ENCODE results near the gene PYY. TPM values are rescaled to one million over a fixed set of nuclear protein-coding genes. Genes with fewer than 3 reads are reported as not detected.

PYY gene
- total and polyA plus RNA-seq, 4 donors: 0.05 to 0.25 TPM; not detected in 2

- 48 to 60% methylated on average over 13 of the region's 13 CpGs for WGBS, 2 donors
- Histone ChIP-seq H3K27me3 (ENCODE audit: control insufficient read depth in 3 of 3, insufficient read depth in 3 of 3, low read length in 2 of 3) (peaks cover 0 to 24% (median 12%) of the 10 kb centered on the region in 3 donors), H3K9ac (ENCODE audit: insufficient read depth in 1 of 2, low read length in 2 of 2) (no peak overlapping the region), H3K36me3 (ENCODE audit: control insufficient read depth in 4 of 4, insufficient read depth in 4 of 4, low read length in 4 of 4) (no peaks in the 10 kb centered on the region), H3K27ac (ENCODE audit: low read depth in 1 of 2, low read length in 1 of 2) (no peak overlapping the region), H3K9me3 (ENCODE audit: control insufficient read depth in 4 of 4, insufficient read depth in 3 of 4, low read length in 3 of 4) (no peaks in the 10 kb centered on the region), H3K4me3 (no peak overlapping the region), H3K4me1 (ENCODE audit: control insufficient read depth in 5 of 5, insufficient read depth in 5 of 5, low read length in 5 of 5) (peaks cover 0 to 9% (median 1%) of the 10 kb centered on the region in 5 donors)
- TF ChIP-seq, protein P1, sequence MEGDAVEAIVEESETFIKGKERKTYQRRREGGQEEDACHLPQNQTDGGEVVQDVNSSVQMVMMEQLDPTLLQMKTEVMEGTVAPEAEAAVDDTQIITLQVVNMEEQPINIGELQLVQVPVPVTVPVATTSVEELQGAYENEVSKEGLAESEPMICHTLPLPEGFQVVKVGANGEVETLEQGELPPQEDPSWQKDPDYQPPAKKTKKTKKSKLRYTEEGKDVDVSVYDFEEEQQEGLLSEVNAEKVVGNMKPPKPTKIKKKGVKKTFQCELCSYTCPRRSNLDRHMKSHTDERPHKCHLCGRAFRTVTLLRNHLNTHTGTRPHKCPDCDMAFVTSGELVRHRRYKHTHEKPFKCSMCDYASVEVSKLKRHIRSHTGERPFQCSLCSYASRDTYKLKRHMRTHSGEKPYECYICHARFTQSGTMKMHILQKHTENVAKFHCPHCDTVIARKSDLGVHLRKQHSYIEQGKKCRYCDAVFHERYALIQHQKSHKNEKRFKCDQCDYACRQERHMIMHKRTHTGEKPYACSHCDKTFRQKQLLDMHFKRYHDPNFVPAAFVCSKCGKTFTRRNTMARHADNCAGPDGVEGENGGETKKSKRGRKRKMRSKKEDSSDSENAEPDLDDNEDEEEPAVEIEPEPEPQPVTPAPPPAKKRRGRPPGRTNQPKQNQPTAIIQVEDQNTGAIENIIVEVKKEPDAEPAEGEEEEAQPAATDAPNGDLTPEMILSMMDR (IDR thresholded peaks at IDR 0.05; ENCODE audit: control extremely low read depth, extremely low read depth): no peak
- ATAC-seq (ENCODE audit: insufficient read depth, low FRiP score): no peak
- no peak for DNase-seq
Measured at GRCh38 chr17:43918026-43918389, 35.7 kb downstream of the PYY start.

GRCh38 chr17:43917348-43918025, 36.3 kb downstream of the PYY start:
- no peak for ATAC-seq (ENCODE audit: insufficient read depth, low FRiP score)
- H3K27me3 ChIP-seq (ENCODE audit: control insufficient read depth in 3 of 3, insufficient read depth in 3 of 3, low read length in 2 of 3): peaks cover 0 to 28% (median 15%) of the 10 kb centered on the region in 3 donors
- TF ChIP-seq, protein P1 (IDR thresholded peaks at IDR 0.05; ENCODE audit: control extremely low read depth, extremely low read depth): peak; percentile 28
- no peak overlapping the region for H3K4me3 ChIP-seq
- DNase-seq: peak; percentile 30 to 40 (median 36)
- 8 to 10% methylated on average over 43 of the region's 43 CpGs for WGBS, 2 donors
- H3K9ac ChIP-seq (ENCODE audit: insufficient read depth in 1 of 2, low read length in 2 of 2): no peak overlapping the region
- peaks cover 0 to 9% (median 6%) of the 10 kb centered on the region in 5 donors for H3K4me1 ChIP-seq (ENCODE audit: control insufficient read depth in 5 of 5, insufficient read depth in 5 of 5, low read length in 5 of 5)
- H3K9me3 ChIP-seq (ENCODE audit: control insufficient read depth in 4 of 4, insufficient read depth in 3 of 4, low read length in 3 of 4): no peaks in the 10 kb centered on the region
- H3K36me3 ChIP-seq (ENCODE audit: control insufficient read depth in 4 of 4, insufficient read depth in 4 of 4, low read length in 4 of 4): no peaks in the 10 kb centered on the region
- H3K27ac ChIP-seq (ENCODE audit: low read depth in 1 of 2, low read length in 1 of 2): no peak overlapping the region

DNA sequence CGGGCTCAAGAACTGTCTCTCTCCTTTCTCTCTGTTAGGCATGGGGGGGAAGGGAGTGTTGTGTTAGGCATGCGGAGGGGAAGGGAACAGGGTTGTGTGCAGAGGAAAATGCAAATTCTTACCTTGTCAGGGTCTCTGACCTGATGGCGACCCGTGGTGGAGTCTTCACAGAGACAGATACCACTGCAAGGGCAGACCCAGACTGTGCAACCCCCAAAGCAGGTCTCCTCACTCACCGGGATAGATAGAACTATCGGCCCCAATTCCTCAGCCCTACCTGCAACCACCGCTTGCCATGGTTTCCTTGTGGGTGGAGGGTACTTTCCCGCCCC, 36.8 kb downstream of the PYY start:
- no peak overlapping the region for H3K4me3 ChIP-seq
- H3K4me1 ChIP-seq (ENCODE audit: control insufficient read depth in 5 of 5, insufficient read depth in 5 of 5, low read length in 5 of 5): peaks cover 0 to 9% (median 6%) of the 10 kb centered on the region in 5 donors
- no peaks in the 10 kb centered on the region for H3K36me3 ChIP-seq (ENCODE audit: control insufficient read depth in 4 of 4, insufficient read depth in 4 of 4, low read length in 4 of 4)
- ATAC-seq (ENCODE audit: insufficient read depth, low FRiP score) (no peak), DNase-seq (no peak)
- H3K27me3 ChIP-seq (ENCODE audit: control insufficient read depth in 3 of 3, insufficient read depth in 3 of 3, low read length in 2 of 3): peaks cover 0 to 29% (median 15%) of the 10 kb centered on the region in 3 donors
- no peak overlapping the region for H3K9ac ChIP-seq (ENCODE audit: insufficient read depth in 1 of 2, low read length in 2 of 2)
- H3K27ac ChIP-seq (ENCODE audit: low read depth in 1 of 2, low read length in 1 of 2): no peak overlapping the region
- H3K9me3 ChIP-seq (ENCODE audit: control insufficient read depth in 4 of 4, insufficient read depth in 3 of 4, low read length in 3 of 4): no peaks in the 10 kb centered on the region
- WGBS, 2 donors: 61% methylated on average over 8 of the region's 8 CpGs
- TF ChIP-seq, protein P1 (IDR thresholded peaks at IDR 0.05; ENCODE audit: control extremely low read depth, extremely low read depth): no peak

DNA sequence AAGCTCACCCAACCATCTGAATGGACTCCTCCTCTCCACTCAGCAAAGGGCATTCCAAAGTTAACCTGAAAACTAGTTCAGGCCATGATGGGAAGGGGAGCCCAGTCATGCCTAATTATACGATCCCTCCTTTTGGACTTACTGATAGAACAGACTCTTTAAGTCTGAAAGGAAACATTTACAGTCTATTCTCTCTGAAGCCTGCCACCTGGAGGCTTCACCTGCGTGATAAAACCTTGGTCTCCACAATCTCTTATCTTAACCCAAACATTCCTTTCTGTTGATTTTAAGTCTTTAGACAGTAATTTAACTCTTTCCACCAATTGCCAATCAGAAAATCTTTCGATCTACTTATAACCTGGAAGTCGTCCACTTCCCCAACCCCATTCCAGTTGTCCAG, 37.4 kb downstream of the PYY start:
- TF ChIP-seq, protein P1 (IDR thresholded peaks at IDR 0.05; ENCODE audit: control extremely low read depth, extremely low read depth): no peak
- H3K9me3 ChIP-seq (ENCODE audit: control insufficient read depth in 4 of 4, insufficient read depth in 3 of 4, low read length in 3 of 4): no peaks in the 10 kb centered on the region
- no peak overlapping the region for H3K27ac ChIP-seq (ENCODE audit: low read depth in 1 of 2, low read length in 1 of 2)
- no peak overlapping the region for H3K9ac ChIP-seq (ENCODE audit: insufficient read depth in 1 of 2, low read length in 2 of 2)
- no peak overlapping the region for H3K4me3 ChIP-seq
- DNase-seq (no peak), ATAC-seq (ENCODE audit: insufficient read depth, low FRiP score) (no peak)
- H3K36me3 ChIP-seq (ENCODE audit: control insufficient read depth in 4 of 4, insufficient read depth in 4 of 4, low read length in 4 of 4): no peaks in the 10 kb centered on the region
- peaks cover 0 to 9% (median 6%) of the 10 kb centered on the region in 5 donors for H3K4me1 ChIP-seq (ENCODE audit: control insufficient read depth in 5 of 5, insufficient read depth in 5 of 5, low read length in 5 of 5)
- H3K27me3 ChIP-seq (ENCODE audit: control insufficient read depth in 3 of 3, insufficient read depth in 3 of 3, low read length in 2 of 3): peaks cover 0 to 29% (median 15%) of the 10 kb centered on the region in 3 donors
- WGBS, 2 donors: 75 to 81% methylated on average over 4 of the region's 4 CpGs

All from lung (tissue), 12 donors.